Activated gamma-delta T cell treated with anti-CD3 and anti-CD28 coated beads, Interleukin-2, amount 50 U/mL, for 16 hours (primary cell): ENCODE measurements around the gene HS1BP3.

Source experiments
- DNase-seq: peaks from one replicate; pipeline ENCODE4 v3.0.0-alpha.2; 2020; ENCODE audit warnings: low read depth

The HS1BP3 gene

DNA sequence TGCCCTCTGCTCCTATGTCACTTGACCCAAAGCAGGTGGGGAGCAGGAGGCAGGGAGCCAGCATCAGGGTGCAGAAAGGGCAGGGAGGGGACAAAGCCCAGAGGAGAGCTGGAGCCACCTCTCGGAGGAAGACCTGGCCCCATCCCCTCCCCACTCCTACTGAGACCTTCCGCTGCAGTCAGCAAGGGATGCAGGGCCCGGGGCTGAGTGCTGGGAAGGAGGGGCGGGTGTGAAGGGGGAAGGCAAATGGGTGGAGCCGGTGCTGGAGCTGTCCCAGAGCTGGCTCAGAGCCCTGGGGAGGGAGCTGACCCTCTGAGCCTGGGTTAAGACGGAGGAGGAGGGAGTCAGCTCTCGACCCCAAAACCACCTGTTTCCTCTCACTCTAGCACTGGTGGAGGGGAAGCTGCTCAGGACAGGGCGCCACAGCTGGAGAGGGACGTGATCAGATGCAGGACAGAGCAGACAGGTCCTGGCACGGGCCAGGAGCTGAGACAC, 33.8 kb downstream of the HS1BP3 start:
- DNase-seq: no peak

DNA sequence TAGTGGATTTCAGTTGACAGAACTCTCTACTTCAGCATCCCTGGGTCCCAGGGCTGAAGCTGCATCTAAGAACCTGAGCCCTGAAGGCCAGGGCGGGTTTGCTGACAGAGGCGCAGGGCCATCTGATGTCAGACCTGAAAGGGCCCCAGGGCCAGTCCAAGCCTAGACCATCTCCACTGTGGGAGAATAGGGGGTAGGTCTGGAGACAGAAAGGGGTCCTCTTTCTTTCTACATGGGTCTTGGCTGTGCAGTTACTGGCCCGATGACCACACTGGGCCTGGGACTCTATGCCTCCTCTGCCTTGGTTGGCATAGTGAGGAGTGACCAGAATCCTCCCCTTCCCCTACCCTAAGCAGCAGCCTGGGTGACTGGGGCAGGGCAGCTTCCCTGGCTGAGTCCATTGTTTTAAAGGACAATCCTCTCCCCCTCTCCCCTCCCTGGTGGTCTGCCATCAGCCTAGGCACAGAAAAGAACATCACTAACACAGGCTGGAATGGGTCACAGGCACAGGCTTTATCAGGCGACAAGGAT, 34.5 kb downstream of the HS1BP3 start:
- DNase-seq: no peak

DNA sequence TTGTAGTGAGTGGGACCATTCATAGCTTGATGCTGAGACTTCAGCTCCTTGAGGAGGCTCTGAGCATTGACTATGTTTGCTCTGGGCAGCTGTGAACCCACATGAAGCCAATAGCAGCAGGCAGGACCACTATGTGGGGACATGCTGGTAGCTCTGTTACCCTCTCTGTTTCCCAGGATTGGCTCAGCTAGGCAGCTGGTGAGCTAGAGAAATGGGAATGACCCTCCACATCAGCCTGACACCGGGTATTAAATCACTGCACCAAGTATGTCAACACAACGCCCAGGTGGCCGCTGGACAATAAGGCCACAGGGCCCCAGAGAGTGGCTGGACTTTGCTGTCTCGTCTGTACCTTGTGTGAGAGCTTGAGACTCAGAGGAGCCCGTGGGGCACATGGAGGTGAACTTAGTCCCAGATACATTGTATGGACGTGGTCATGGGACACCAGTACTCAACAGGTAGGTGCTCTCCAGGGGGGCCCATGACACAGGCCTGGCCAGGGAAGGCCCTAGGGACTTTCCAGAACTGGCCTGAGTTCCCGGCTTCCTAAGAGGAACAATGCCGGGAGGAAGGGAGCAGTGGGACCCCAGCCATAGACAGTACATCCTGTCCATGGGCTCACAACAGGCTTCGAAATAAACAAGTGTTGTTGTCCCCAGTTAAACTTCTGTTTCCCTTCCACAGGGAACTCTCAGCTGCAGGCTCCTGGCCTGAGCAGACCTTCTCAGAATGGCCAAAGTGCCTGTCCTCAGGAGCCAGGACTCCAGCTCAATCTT, 35.2 kb downstream of the HS1BP3 start:
- no peak for DNase-seq

DNA sequence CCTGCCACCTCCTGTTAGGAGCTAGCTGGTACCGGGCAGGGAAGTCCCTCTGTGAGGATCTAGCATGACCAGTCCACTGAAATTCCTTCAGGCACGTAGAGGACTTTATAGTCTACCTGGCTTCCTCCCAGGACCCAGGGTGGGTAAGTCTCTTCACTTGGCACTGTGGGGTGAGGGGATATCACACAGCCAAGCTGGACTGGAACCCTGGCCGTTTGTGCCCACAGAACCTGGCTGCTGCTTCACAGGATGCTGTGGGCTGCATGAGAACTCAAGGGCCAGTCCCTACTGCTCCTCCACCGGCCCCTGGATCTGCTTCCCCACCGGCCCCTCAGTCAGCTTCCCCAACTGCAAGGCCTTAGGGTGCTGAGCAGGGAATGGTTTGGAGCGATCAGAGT, 35.8 kb downstream of the HS1BP3 start:
- no peak for DNase-seq

DNA sequence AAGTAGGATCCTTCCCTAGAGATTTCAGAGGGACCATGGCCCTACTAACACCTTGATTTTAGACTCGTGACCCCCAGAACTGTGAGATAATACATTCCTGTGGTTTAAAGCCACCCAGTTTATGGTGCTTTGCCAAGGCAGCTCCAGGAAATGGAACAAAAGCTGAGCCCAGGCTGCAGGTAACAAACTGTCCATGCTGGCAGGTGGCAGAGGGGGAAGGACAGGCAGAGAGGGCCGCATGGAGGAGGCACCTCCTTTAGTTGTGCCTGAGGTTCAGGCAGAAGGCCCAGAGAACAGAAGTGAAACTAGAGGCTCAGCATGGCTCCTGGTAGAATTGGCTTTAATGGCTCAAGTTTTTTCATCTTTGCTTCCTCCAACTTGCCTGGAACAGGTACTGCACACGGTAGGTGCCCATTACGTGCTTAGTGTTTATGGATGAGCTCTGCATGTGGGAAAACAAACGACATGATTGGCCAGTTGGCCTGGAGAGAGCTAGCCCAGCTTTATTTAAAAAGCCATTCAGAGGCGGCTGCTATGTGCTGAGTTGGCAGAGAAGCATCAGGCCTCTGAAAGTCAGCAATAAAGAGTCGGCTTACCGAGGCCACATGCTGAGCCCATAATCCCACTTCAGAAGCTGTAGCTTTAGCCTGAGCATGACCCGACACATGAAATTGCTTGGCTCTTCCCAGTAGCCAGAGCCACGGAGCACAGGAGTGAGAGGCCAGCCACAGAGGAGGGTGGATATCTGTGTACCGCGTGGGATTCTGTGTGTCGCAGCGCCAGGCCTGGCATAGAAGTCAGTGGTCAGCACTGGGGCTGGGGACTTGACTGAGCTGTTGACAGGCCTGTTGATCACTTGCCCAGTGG, 36.5 kb downstream of the HS1BP3 start:
- no peak for DNase-seq

DNA sequence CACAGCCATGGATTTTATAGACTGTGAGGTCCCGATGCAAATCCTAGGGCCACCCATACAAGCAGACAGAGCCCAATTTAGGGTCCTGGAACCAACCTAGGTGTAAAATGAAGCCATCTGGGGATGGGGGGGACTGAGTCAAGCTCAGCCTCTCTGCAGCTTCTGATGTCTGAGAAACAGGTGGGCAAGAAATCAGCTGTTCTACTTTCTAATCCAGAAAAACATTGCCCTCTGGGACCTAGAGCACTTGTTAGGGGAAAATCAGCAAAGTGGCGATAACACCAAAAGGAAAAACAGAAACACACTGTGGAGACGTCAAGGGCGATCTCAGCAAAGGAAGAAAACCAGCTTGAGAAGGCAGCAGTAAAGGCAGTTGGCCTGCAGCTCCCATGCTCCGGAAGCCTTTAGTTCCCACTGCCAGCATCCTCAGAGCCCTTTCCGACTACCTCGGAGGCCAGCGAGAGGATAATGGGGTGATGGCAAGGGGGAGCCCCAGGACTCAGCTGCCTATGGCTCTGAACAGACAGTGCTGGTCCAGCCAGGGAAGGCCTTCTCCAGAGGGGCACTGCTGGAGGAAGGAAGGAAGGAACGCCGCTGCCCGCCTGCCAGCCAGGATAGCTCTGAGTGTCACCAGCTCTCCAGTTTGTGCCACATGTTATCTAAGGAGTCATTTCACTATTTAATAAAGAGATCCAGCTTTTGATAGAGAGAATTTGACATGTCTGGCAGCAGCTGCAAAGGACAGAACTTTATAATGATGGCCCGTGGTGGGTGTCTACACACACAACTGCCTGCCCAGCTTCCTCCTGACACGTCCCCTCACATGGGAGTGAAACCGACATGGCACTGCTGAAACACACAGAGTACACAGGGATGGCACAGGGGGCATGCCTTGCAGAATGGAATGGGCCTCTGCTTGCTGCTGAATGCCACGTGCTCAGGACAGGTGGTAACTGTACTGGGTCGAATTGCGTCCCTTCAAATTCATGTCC, 37.7 kb downstream of the HS1BP3 start:
- no peak for DNase-seq

DNA sequence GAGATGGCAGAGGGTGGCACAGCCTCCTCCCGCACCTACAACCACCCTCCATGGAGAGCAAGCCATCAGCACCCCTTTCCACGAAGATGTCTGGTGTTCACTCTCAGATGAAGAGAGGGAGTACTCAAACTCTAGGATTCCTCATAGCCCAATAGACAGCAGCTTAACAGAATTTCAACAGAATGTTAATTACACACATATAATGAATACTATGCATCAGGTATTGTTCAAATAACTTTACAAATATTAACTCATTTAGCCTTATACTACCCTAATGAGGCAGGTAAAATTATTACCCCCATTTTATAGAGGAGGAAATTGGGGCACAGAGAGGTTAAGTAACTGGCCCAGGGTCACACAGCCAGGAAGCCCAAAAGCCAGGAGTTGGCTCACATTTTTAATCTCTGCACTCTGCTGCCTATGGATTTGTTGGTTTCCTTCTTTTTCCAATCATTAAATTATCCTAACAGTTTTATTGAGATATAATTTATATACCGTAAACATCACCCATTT, 39.0 kb downstream of the HS1BP3 start:
- no peak for DNase-seq

DNA sequence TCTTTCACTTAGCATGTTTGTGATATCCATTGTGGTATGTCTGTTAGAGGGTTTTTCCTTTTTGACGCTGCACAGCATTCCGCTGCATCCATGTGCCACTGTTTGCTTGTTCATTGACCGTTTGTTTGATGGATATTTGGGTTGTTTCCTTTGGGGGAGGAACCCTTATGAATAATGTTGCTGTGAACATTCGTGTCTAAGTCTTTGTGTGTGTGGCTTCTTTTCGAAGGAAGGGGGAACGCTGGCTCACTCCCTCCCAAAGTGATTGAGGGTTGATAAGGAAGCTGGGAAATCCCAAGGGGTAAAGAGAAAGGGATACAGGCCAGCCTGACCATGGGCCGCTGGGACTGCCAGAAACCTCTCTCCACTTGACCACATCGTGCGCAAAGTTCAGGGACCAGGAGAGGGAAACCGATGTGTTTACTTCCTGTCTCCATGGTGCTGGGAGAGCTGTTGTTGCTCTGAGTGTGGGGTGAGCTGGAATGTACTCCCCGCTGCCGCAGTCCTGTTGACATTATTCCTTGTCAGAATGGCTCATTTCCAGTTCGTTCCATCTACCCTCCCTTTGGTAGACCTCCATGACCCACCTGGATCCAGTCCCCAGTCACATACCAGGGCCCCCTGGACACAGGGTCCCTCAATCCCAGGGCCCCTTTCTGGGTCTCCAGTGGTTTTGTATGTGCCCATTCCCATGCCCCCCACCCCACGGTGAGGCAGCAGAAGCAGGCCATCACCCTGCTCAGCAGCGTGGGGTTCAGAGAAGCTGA, 39.6 kb downstream of the HS1BP3 start:
- no peak for DNase-seq

DNA sequence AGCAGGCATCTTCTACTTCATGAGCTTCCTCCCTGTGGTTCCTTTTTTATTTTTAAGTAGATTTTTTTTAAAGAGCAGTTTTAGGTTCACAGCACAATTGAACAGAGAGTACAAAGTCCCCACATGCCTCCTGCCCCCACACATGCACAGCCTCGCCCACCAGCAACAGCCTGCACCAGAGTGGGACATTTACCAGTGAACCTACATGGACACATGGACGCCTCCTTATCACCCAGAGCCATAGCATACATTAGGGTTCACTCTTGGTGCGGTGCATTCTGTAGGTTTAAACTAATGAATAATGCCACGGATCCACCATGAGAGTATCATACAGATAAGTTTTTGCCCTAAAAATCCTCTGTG, 40.9 kb downstream of the HS1BP3 start:
- no peak for DNase-seq

DNA sequence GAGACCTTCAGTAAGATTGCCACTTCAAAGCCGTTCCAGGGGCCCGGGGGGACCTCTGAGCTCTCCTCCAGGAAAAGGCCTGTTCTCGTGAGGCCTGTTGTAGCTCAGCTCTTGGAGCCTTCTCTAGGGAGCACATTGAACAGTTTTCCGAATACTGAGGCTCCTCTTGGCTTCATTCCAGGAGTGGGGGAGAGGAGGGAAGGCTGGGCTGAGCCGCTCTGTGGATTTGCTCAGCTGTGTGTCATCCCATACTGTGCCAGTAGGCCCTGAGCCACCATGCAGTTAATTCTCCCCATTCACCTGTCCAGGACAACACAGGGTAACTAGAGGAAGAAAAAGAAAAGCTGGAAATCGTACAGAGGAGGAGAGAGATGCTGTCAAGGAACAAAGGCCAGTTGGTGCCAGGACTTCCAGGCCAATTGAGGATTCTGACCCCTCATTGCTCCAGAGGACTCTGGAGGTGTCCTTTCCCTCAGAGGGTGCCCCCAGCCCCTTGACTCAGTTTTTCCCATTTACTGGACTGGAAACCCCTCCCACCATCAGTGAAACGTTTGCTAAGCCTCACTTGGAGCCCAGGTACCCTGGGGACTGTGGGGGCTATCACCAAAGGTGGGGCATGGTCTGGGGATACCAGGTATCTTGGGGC, 41.4 kb downstream of the HS1BP3 start:
- DNase-seq: no peak

DNA sequence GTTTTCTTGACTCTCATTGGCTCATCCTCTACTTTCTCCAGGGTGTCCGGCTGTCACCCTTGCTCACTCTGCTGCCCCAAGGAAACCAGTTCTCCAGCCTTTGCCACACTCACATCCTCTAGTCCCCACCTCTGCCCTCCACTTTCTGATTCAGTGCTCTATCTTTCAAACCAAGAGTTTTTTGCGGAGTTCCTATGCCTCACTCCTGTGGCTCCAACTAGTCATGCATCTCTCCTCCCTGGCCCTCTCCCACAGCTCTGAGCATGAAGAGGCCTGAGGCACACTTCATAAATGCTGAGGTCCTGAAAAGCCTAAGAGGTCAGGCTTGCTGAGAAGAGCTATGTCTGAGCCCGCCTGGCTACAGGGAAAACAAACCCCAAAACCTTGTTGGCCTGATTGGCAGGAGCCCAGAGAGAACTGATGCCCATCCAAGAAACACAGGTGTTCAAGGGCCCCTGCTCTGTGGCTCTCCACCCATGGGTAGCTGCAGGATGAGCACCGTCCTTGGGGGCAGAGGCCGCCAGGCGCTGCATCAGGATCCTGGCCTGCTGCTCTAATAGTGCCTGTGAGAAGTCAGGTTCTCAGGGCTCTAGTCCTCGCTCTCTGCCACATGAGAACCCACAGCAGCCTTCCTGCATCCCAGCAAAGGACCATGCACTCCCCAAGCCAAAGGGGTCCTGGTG, 42.1 kb downstream of the HS1BP3 start:
- no peak for DNase-seq

DNA sequence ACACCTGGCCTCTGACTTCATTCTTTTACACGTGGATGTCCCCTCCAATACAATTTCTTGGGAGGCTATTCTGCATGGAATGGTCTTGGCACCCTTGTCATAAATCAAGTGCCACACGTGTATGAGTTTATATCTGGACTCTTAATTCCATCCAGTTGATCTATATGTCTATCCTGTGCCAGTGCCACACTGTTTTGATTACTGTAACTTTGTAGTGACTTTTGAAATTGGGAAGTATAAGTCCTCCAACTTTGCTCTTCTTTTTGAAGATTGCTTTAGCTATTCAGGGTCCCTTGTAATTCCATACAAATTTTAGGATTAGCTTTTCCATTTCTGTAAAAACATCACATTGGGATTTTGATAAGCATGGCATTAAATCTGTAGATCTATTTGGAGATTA, 43.5 kb downstream of the HS1BP3 start:
- DNase-seq: no peak

DNA sequence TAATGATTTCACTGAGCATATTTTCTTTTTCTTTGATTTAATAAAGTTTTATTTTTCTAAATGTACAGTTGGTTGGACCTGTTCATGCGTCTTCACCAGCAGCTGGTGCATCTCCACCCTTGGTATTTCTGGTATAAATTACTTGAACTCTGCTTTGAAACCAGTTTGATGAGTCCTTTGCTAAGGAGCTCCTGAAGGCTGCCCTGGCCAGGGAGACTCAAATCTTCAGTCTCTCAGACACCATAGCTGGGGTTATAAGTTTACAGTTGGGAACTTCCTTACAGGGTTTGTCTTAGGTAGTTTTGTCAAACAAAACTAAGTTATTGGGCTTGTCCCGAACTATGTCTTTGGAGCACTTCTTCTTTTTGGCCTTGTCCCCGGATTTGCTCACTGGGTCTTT, 44.7 kb downstream of the HS1BP3 start:
- DNase-seq: no peak

DNA sequence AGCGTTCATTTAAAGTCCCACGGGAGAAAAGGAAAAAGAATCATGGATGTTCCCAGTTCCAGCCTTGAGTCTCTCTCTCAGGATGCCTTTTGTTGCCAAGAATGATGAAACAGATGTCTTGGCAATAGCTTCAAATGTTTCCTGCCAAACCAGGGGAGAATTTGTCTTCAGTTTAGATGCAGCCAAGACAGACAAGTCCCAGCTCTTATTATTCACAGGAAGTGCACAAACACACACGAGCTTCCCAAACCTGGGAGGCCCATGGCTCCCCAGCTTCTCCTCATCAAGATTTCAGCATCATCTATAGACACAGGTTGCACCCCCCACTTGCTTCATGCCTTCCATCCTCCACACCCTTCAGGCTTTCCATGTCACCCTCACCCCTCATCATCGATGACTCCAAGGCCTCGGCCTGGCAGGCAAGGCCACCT, 45.9 kb downstream of the HS1BP3 start:
- DNase-seq: no peak

DNA sequence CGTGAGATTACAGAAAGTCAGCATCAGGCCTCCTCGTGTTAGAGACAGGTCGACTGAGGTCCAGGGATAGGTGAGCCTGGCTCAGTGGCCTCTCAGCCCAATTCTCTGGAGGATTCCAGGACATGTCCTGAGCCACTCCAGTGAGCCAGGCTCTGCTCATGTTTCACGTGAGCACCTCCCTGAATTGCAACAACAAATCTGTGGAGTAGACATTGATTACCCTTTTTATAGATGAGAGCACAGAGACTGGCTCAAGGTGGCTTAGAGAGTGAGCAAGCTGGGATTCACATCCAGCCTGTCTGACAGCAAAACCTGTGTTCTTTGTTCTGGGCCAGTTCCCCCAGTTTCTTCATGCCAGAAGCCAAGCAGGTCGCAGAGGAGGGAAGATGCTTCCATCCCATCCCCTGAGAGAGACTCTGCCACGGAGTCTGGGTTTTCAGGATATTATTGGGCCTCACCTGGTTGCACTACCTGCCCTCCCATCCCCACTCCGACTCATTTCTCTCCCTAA, 46.4 kb downstream of the HS1BP3 start:
- no peak for DNase-seq

DNA sequence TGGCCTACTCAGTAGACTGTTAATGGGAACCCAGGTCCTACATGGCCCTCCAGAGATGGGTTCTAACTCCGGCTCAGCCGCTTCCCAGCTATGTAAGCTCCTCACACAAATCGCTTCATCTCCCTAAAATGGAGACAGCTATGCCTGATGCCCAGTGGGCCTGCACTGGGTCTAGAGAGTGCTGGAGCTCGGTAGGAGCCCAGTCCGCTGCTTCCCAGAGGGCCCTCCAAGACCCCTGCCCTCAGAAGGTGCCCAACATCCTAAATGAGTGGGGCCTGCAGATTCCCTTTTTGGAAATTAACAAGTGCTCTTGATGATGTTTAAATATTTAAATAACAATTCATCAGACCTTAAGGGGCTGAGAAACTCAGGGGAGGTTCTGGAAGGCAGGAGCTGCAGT, 47.1 kb downstream of the HS1BP3 start:
- DNase-seq: no peak

DNA sequence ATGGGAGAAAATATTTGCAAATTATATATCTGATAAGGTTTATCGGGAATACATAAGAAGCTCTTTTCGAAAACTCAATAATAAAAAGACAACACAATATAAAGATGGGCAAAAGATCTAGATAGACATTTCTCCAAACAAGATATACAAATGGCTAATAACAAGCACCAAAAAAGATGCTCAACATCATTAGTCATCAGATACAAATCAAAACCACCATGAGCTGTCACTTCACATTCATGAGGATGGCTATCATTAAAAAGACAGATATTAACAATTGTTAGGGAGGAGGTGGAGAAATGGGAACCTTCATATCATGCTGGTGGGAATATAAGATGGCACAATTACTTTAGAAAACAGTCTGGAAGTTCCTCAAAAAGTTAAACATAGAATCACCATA, 48.1 kb downstream of the HS1BP3 start:
- no peak for DNase-seq

DNA sequence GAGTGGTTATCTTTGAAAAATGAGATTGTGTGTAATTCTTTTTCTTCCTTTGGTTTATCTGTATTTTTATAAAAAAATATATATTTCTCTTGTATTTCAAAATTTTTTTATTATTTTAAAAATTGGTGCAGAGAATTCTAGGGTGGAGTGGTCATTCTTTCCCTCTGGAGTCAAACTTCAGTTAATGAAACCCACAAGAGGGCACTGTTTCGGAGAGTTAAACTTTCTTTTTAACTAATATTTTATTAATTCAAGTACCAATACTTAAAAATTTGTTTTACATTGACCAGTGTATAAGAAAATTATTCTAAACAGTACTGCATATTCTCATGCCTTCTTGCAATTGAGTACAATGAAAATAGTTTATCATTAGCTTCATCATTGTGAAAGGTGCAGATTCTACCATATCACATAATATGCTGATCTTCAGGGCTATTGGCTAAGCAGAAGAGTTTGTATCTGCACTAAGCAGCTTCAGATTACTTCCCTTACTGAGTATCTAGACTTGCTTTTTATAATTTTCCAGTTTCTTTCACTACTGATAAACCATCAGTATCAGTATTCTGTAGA, 50.1 kb downstream of the HS1BP3 start:
- DNase-seq: no peak

DNA sequence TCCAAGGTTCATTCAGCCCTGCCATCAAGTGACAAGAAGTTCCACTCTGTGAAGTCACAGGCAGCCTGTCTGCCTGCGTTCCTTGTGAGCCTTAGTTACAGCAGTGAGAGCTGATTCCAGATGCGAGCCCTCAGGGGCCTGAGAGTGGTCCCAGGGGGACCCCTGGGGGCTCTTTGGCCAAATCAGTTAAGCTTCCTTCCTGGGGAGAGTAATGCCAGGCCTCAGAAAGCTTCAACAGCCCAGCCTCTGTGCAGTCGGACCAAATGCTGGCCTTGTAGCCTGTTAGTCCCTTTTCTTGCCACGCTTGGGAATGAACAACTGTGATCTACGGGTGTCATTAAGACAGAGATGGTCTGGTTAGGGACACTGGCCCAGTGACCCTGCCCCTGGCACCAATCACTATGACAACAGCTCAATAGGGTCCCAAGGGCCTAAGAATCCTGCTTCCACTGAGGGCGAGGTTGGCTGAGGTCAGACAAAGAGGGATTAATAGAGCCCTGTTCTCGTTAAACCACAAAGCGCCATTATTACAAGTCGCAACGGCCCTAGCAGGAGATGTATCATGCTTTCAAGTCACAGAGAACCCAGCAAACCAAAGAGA, 50.9 kb downstream of the HS1BP3 start:
- no peak for DNase-seq
